NCI-H345 treated with DMSO at 0.1 percent for 48 hours (cell line): ENCODE measurements around the gene MAP2.

ENCODE experiments used
- DNase-seq: peaks from one replicate; lab custom pipeline; 2025; ENCODE audit not compliant: unreplicated experiment; lab: John Stamatoyannopoulos, UW

MAP2 gene

GRCh38 chr2:209423562-209424198 is at the start of gene MAP2:
TSS of gene MAP2 (plus strand) at chr2:209424047. CDS start at chr2:209653171, 229,124 bp downstream.
- peak; percentile 80 for DNase-seq

GRCh38 chr2:209376686-209377085 is 47.2 kb upstream of the MAP2 start:
- DNase-seq, result no peak

- DNase-seq, result no peak
These were observed 43.6 kb upstream of the MAP2 start for GRCh38 chr2:209380293-209380692.

- no peak for DNase-seq
These were observed 42.8 kb upstream of the MAP2 start for GRCh38 chr2:209381091-209381490.

- no peak for DNase-seq
These were observed 41.1 kb upstream of the MAP2 start for GRCh38 chr2:209382775-209383174.

GRCh38 chr2:209383212-209383611 is 40.6 kb upstream of the MAP2 start:
- DNase-seq, result peak; percentile 27

- DNase-seq, result no peak
These were observed 36.5 kb upstream of the MAP2 start for GRCh38 chr2:209387389-209387788.

GRCh38 chr2:209388446-209389037 is 35.3 kb upstream of the MAP2 start:
- DNase-seq, result no peak

GRCh38 chr2:209389171-209389618 is 34.7 kb upstream of the MAP2 start:
- DNase-seq, result no peak

GRCh38 chr2:209390839-209391238 is 33.0 kb upstream of the MAP2 start:
- no peak for DNase-seq

GRCh38 chr2:209391776-209392401 is 32.0 kb upstream of the MAP2 start:
- DNase-seq, result no peak

GRCh38 chr2:209395229-209395628 is 28.6 kb upstream of the MAP2 start:
- DNase-seq, result no peak

GRCh38 chr2:209395652-209396051 is 28.2 kb upstream of the MAP2 start:
- no peak for DNase-seq

GRCh38 chr2:209398463-209398862 is 25.4 kb upstream of the MAP2 start:
- no peak for DNase-seq

GRCh38 chr2:209401788-209402187 is 22.1 kb upstream of the MAP2 start:
- no peak for DNase-seq

- no peak for DNase-seq
These were observed 12.6 kb upstream of the MAP2 start for GRCh38 chr2:209411296-209411695.

GRCh38 chr2:209411718-209412117 is 12.1 kb upstream of the MAP2 start:
- DNase-seq, result no peak

GRCh38 chr2:209413311-209414014 is 10.4 kb upstream of the MAP2 start:
- no peak for DNase-seq

- no peak for DNase-seq
These were observed 6.9 kb upstream of the MAP2 start for GRCh38 chr2:209416913-209417312.

GRCh38 chr2:209422191-209422754 is 1.6 kb upstream of the MAP2 start:
- peak; percentile 70 for DNase-seq

- DNase-seq, result peak; percentile 52
These were observed 403 bp downstream of the MAP2 start for GRCh38 chr2:209424199-209424701.
